Natural killer cell (primary cell): ENCODE results near the gene SAMM50. TPM values are rescaled to one million over a fixed set of nuclear protein-coding genes. Genes with fewer than 3 reads are reported as not detected.

Experiments
- ATAC-seq, 3 donors: fragments of 150-1000 bp in 2 of 3; fragments of 200-7000 bp in 1 of 3; cut with Tn5 transposase; 1 replicate in 1 of 3; 2 replicates in 2 of 3; pipeline ENCODE4 v1.10.0; 2021; ENCODE audit warnings: mild to moderate bottlenecking in 2 of 3, moderate library complexity in 2 of 3
- DNase-seq, 2 donors: peaks; one replicate each; pipeline versions ENCODE4 v3.0.0 to v3.0.0-alpha.2; 2013 to 2021; ENCODE audit warnings: mixed read lengths in 1 of 2
- H3K27ac ChIP-seq: one replicate; pipeline ENCODE4 v1.5.1; 2013; ENCODE audit warnings: mild to moderate bottlenecking, low read length
- H3K27me3 ChIP-seq: one replicate; pipeline ENCODE4 v1.6.1; 2013; ENCODE audit warnings: low read length; ENCODE audit not compliant: control insufficient read depth, insufficient read depth
- H3K36me3 ChIP-seq: one replicate; pipeline ENCODE4 v1.6.1; 2013; ENCODE audit warnings: low read length; ENCODE audit not compliant: control insufficient read depth, insufficient read depth
- H3K4me1 ChIP-seq: one replicate; pipeline ENCODE4 v1.6.1; 2013; ENCODE audit warnings: low read length; ENCODE audit not compliant: control insufficient read depth, insufficient read depth
- H3K4me3 ChIP-seq: one replicate; pipeline ENCODE4 v1.5.1; 2013; ENCODE audit warnings: low read length
- H3K9me3 ChIP-seq: one replicate; pipeline ENCODE4 v1.6.1; 2013; ENCODE audit warnings: low read length; ENCODE audit not compliant: control insufficient read depth, insufficient read depth
- H3K27ac Mint-ChIP-seq, 2 donors: one replicate each; pipeline ENCODE4 v1.8.0; 2022; ENCODE audit warnings: mild to moderate bottlenecking in 2 of 2, mixed read lengths in 2 of 2, moderate library complexity in 1 of 2
- H3K27me3 Mint-ChIP-seq, 2 donors: one replicate each; pipeline ENCODE4 v1.8.0; 2022; ENCODE audit warnings: low read depth in 2 of 2, mixed read lengths in 2 of 2
- H3K36me3 Mint-ChIP-seq: one replicate; pipeline ENCODE4 v1.8.0; 2022; ENCODE audit warnings: mixed read lengths
- H3K4me1 Mint-ChIP-seq, 2 donors: one replicate each; pipeline ENCODE4 v1.8.0; 2022; ENCODE audit warnings: mixed read lengths in 2 of 2
- H3K4me3 Mint-ChIP-seq: one replicate; pipeline ENCODE4 v1.8.0; 2022; ENCODE audit warnings: mild to moderate bottlenecking, moderate library complexity, mixed read lengths
- H3K9me3 Mint-ChIP-seq, 2 donors: one replicate each; pipeline ENCODE4 v1.8.0; 2022; ENCODE audit warnings: mixed read lengths in 2 of 2
- CTCF ChIP-seq: fragments of 200-600 bp; IDR thresholded peaks from one replicate; pipeline ENCODE4 v1.8.0; 2022; ENCODE audit warnings: antibody characterized with exemption
- WGBS: methylation state at CpG from one replicate; pipeline ENCODE4 v1.1.7; 2013; ENCODE audit warnings: missing lambda C conversion rate; ENCODE audit not compliant: insufficient coverage; 5-methylcytosine and 5-hydroxymethylcytosine counted together
- intact Hi-C: fragments of 100-400 bp; cut with micrococcal nuclease; formaldehyde crosslinking; loops from one replicate; pipeline ENCODE4 v1.14.2; 2022
- total RNA-seq, 4 donors: library from RNA; stranded (reverse); fragments of 120-200 nt in 1 of 4; gene quantifications; one replicate each; pipeline versions ENCODE4 v1.2.3 to v1.2.4, GENCODE V29; 2013 to 2022

The SAMM50 gene
- total RNA-seq, 3 donors from 2014 or later (not counting 1 experiment from before 2014, with no cell fraction given): 25.9 to 30.6 (median 29.7) TPM

- Histone ChIP-seq H3K9me3 (no peaks in the 10 kb centered on the region), H3K4me3 (no peak overlapping the region), H3K27ac (no peak overlapping the region), H3K36me3 (no peaks in the 10 kb centered on the region), H3K4me1 (peaks cover 2% of the 10 kb centered on the region), H3K27me3 (no peaks in the 10 kb centered on the region)
- Mint-ChIP-seq H3K27ac (no peak overlapping the region), H3K27me3 (no peaks in the 10 kb centered on the region), H3K4me1 (peaks cover 0 to under 1% of the 10 kb centered on the region in 2 donors), H3K9me3 (no peaks in the 10 kb centered on the region), H3K4me3 (no peak overlapping the region), H3K36me3 (no peaks in the 10 kb centered on the region)
- ATAC-seq (no peak), DNase-seq (no peak)
- intact Hi-C loops: no loop called here
- 95% methylated on average over 7 of the region's 9 CpGs for WGBS
- TF ChIP-seq CTCF: no peak
These were observed 63.4 kb downstream of the SAMM50 start for GRCh38 chr22:44018594-44018993.

- WGBS: 98% methylated on average over 7 of the region's 10 CpGs
- Histone ChIP-seq H3K27me3 (no peaks in the 10 kb centered on the region), H3K36me3 (no peaks in the 10 kb centered on the region), H3K9me3 (no peaks in the 10 kb centered on the region), H3K4me3 (no peak overlapping the region), H3K27ac (no peak overlapping the region), H3K4me1 (peaks cover 5% of the 10 kb centered on the region)
- Mint-ChIP-seq H3K4me3 (no peak overlapping the region), H3K9me3 (no peaks in the 10 kb centered on the region), H3K27me3 (no peaks in the 10 kb centered on the region), H3K27ac (no peak overlapping the region), H3K4me1 (peaks cover 0 to 4% of the 10 kb centered on the region in 2 donors), H3K36me3 (no peaks in the 10 kb centered on the region)
- intact Hi-C loops: no loop called here
- DNase-seq: no peak
- ATAC-seq: no peak
- no peak for TF ChIP-seq CTCF
These were observed 64.2 kb downstream of the SAMM50 start for GRCh38 chr22:44019416-44019815.

GRCh38 chr22:44019846-44020245 is 64.6 kb downstream of the SAMM50 start:
- H3K27ac ChIP-seq: no peak overlapping the region
- no peaks in the 10 kb centered on the region for H3K36me3 Mint-ChIP-seq
- no peak overlapping the region for H3K4me3 Mint-ChIP-seq
- DNase-seq (no peak), ATAC-seq (no peak)
- H3K4me1 Mint-ChIP-seq: peaks cover 3 to 5% of the 10 kb centered on the region in 2 donors
- no peak overlapping the region for H3K27ac Mint-ChIP-seq
- no peaks in the 10 kb centered on the region for H3K36me3 ChIP-seq
- no peak for TF ChIP-seq CTCF
- no peaks in the 10 kb centered on the region for H3K9me3 Mint-ChIP-seq
- no peaks in the 10 kb centered on the region for H3K9me3 ChIP-seq
- intact Hi-C loops: no loop called here
- 96% methylated on average over 5 of the region's 5 CpGs for WGBS
- H3K27me3 ChIP-seq: no peaks in the 10 kb centered on the region
- H3K27me3 Mint-ChIP-seq: no peaks in the 10 kb centered on the region
- H3K4me3 ChIP-seq: no peak overlapping the region
- H3K4me1 ChIP-seq: peaks cover 8% of the 10 kb centered on the region

- Mint-ChIP-seq H3K27ac (no peak overlapping the region), H3K4me3 (no peak overlapping the region), H3K9me3 (no peaks in the 10 kb centered on the region), H3K4me1 (peaks cover 14 to 16% of the 10 kb centered on the region in 2 donors), H3K36me3 (no peaks in the 10 kb centered on the region), H3K27me3 (peaks cover 5 to 8% of the 10 kb centered on the region in 2 donors)
- H3K9me3 ChIP-seq: no peaks in the 10 kb centered on the region
- no peak for DNase-seq
- no peaks in the 10 kb centered on the region for H3K36me3 ChIP-seq
- intact Hi-C loops: no loop called here
- no peak overlapping the region for H3K4me3 ChIP-seq
- peaks cover 20% of the 10 kb centered on the region for H3K4me1 ChIP-seq
- WGBS: 96% methylated on average over 8 of the region's 8 CpGs
- H3K27me3 ChIP-seq: no peaks in the 10 kb centered on the region
- no peak for TF ChIP-seq CTCF
- no peak for ATAC-seq
- no peak overlapping the region for H3K27ac ChIP-seq
These were observed 65.7 kb downstream of the SAMM50 start for GRCh38 chr22:44020981-44021380.
